GM12891 (cell line): ENCODE data around the gene TMEM167A. TPM values are rescaled to one million over a fixed set of nuclear protein-coding genes. Genes with fewer than 3 reads are reported as not detected.
A peak's percentile ranks its signal among the peaks of the same experiment; 100 is the strongest.

ENCODE experiments used
- DNase-seq: peaks from one replicate; pipeline ENCODE4 v3.0.0; 2011; ENCODE audit warnings: low spot score; ENCODE audit not compliant: insufficient read length
- FAIRE-seq: peaks from 2 replicates; lab custom pipeline; 2011; peaks lifted over from hg19 to GRCh38; lab: Jason Lieb, UNC
- PAX5 ChIP-seq: IDR thresholded peaks from 2 replicates; pipeline ENCODE4 v1.6.1; 2011; ENCODE audit warnings: low read length, moderate library complexity, mild to moderate bottlenecking; ENCODE audit not compliant: insufficient read depth, severe bottlenecking
- POLR2A ChIP-seq: IDR thresholded peaks from 2 replicates; pipeline ENCODE4 v1.6.1; 2011; ENCODE audit warnings: low read depth, low read length, control low read depth
- POLR2AphosphoS5 ChIP-seq: IDR thresholded peaks from 2 replicates; pipeline ENCODE4 v1.6.1; 2011; ENCODE audit warnings: low read depth, low read length, control low read depth
- POU2F2 ChIP-seq: IDR thresholded peaks from 2 replicates; pipeline ENCODE4 v1.6.1; 2011; ENCODE audit warnings: low read depth, mild to moderate bottlenecking, control low read depth, low read length, moderate library complexity
- SPI1 ChIP-seq: IDR thresholded peaks from 2 replicates; pipeline ENCODE4 v1.6.1; 2011; ENCODE audit warnings: low read depth, low read length, control low read depth
- TAF1 ChIP-seq: IDR thresholded peaks from 2 replicates; pipeline ENCODE4 v1.6.1; 2011; ENCODE audit warnings: low read depth, low read length, control low read depth
- polyA plus RNA-seq: library from polyadenylated mRNA; unstranded; fragments of >200 nt; gene quantifications from one replicate; pipeline ENCODE4 v1.2.1, GENCODE V29; 2012; ENCODE audit warnings: low read depth, missing spikeins, inconsistent platforms; ENCODE audit not compliant: missing spikeins

TMEM167A gene, protein sequence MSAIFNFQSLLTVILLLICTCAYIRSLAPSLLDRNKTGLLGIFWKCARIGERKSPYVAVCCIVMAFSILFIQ
- 32.2 TPM for polyA plus RNA-seq

DNA sequence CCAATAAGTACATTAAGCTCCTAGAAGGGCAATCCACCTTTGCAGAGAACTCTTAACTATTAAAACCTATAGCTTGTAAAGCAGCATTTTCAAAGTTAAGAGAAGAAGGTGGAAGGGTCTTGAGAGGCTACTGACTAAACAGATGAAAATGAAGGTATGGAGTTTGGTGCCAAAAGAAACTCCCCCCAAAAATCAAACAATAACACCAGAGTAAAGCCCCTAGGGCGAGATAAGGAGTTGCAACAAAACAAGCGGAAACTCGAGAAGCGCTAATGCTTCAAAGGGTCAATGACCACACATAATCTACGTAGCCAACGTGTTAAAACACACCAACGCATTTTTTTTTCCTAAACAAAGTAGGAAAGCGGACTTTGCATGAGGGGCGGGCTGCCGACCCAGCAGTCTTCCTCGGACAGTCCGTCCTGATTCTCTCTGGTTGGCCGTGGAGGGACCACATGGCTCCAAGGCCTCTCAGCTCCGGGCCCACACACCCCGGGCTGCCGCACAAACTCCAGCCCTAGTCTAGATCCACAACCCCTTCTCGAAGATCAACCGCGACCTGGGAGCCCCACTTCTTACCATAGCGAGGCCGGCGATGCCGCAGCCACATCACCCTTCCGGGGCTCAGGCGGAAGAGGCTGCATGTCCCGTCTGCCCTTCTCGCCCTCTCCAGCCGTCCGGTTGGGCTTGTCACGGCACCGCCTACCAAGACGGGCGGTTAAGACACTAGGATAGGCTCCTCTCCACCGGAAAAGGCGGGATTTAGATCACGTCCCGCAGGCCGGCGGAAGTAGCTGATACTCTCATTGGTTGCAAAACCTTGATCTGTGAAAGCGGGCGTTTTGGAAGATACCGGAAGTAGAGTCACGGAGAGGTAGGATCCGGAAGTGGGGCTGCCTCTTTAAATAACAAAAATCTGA, at the start of gene TMEM167A, which contains the start of gene XRCC4:
TMEM167A (minus strand) TSS at position 653 of the 920 bp plus-strand sequence; CDS start at position 582, 71 bp downstream.
XRCC4 (plus strand) TSS at position 806 of the 920 bp plus-strand sequence. CDS start 27,373 bp downstream, outside the sequence.
- FAIRE-seq (peak; percentile 99), DNase-seq (peak; percentile 57)
- no peak for TF ChIP-seq SPI1
- TF ChIP-seq TAF1: peak; percentile 83
- peak; percentile 95 for TF ChIP-seq POLR2A
- peak; percentile 70 for TF ChIP-seq POU2F2
- TF ChIP-seq POLR2AphosphoS5: peak; percentile 96
- TF ChIP-seq PAX5: no peak

DNA sequence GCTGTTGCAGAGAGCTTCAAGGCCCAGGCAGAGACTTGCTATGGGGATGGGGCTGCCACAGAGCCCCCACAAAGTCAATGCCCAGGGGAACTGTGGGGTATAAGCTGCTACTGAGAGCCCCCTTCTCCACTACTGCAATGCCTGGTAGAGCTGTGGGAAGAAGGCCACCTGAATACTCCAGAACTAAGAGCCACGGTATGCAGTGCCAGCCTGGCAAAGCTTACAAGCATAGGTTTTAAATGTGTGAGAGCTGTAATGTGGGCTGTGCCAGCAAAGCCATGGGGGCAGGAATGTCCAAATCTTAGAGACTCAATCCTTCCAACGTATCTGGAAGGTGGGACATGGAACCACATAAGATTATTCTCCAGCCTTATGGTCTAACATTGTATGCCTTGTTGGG, 49.3 kb upstream of the TMEM167A start:
- no peak for DNase-seq
- no peak for FAIRE-seq
- TF ChIP-seq POU2F2: no peak
- TF ChIP-seq POLR2A: no peak
- no peak for TF ChIP-seq SPI1
- TF ChIP-seq POLR2AphosphoS5: no peak
- no peak for TF ChIP-seq PAX5
- TF ChIP-seq TAF1: no peak

DNA sequence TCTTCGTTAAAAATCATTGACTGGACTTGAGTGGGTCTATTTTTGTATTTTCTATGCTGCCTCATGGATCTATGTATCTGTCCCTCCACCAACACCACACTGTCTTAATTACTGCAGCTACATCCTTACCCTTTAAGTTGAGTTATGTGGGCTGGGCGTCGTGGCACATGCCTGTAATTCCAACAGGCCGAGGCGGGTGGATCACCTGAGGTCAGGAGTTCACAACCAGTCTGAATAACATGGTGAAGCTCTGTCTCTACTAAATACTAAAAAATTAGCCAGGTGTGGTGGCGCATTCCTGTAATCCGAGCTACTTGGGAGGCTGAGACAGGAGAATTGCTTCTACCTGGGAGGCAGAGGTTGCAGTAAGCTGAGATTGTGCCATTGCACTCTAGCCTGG, 48.4 kb upstream of the TMEM167A start:
- FAIRE-seq (no peak), DNase-seq (no peak)
- TF ChIP-seq SPI1 (no peak), TAF1 (no peak), POLR2AphosphoS5 (no peak), PAX5 (no peak), POLR2A (no peak), POU2F2 (no peak)

GRCh38 chr5:83124593-83124992, 47.4 kb upstream of the TMEM167A start:
- FAIRE-seq (no peak), DNase-seq (no peak)
- TF ChIP-seq TAF1 (no peak), PAX5 (no peak), POLR2A (no peak), POLR2AphosphoS5 (no peak), SPI1 (no peak), POU2F2 (no peak)

DNA sequence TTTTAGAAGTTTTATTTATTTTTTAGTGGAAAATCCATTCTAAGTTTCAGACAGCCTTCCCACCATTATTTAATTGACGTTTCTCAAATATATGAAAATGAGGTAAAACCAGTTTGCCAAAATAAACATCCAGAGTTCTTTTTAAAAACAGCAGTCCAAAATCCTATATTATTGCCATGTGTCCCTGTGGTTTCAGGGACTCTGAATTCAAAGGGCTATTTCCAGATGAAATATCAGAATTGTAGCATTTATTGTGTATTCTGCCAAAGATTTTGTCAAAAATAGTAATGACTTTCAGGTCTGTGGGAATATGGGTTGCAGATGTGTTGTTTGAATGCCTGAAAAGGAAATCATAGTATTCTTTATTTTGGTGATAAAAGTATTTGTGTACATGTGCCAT, 41.8 kb upstream of the TMEM167A start:
- DNase-seq (no peak), FAIRE-seq (no peak)
- TF ChIP-seq POLR2AphosphoS5 (no peak), TAF1 (no peak), SPI1 (no peak), POU2F2 (no peak), PAX5 (no peak), POLR2A (no peak)

DNA sequence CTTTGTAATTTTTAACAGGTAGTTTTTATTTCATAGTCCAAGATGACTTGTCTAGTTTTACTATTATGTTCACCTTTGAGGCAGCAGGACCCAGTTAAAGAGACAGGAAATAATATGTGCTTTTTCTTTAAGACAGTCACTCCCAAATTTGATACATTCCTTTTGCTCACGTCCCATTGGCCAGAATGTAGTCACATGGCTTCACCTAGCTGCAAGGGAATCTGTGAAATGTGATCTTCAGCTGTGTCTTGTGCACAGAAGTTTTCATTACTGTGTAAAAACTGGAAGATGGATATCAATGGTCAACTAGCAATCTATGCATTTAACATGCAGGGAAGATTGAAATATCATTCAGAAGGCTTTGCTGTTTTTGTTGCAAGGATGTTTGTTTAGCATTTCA, 41.3 kb upstream of the TMEM167A start:
- DNase-seq (no peak), FAIRE-seq (no peak)
- TF ChIP-seq POU2F2 (no peak), TAF1 (no peak)

- TF ChIP-seq PAX5: no peak
- TF ChIP-seq SPI1: no peak
- no peak for TF ChIP-seq POLR2AphosphoS5
- TF ChIP-seq TAF1: no peak
- no peak for TF ChIP-seq POU2F2
- no peak for TF ChIP-seq POLR2A
- FAIRE-seq (no peak), DNase-seq (no peak)
Observed at GRCh38 chr5:83115816-83116215, 38.6 kb upstream of the TMEM167A start.

DNA sequence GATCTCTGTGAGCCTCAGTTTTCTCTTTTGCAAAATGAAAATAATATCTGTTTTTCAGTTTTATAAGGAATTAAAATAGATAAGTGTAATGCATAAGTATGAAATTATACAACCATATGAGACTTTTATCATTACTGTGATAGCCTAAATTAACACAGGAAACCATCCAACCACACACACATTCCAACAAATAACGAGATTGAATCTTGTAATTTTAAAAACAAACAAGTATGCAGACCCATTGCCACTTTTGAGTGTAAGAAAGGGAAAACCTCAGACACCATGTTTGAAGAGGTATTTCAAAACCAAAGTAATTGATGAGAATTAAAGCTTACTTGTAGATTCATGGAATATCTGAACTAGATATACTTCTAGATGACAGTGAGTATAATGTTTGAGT, 32.2 kb upstream of the TMEM167A start:
- TF ChIP-seq POLR2AphosphoS5: no peak
- no peak for TF ChIP-seq PAX5
- no peak for TF ChIP-seq POU2F2
- TF ChIP-seq POLR2A: no peak
- no peak for TF ChIP-seq SPI1
- TF ChIP-seq TAF1: no peak
- FAIRE-seq (no peak), DNase-seq (no peak)

- no peak for DNase-seq
- no peak for FAIRE-seq
- TF ChIP-seq SPI1 (no peak), PAX5 (no peak), POLR2AphosphoS5 (no peak), POU2F2 (no peak), POLR2A (no peak), TAF1 (no peak)
Observed at GRCh38 chr5:83107692-83108420, 30.7 kb upstream of the TMEM167A start.
